GM12873 (cell line): Measurements from ENCODE around the gene TRUB1.

ENCODE experiments used
- TF ChIP-seq, protein P1 (sequence below): IDR thresholded peaks from 2 replicates; pipeline ENCODE4 v1.5.1; 2012; ENCODE audit warnings: low read depth, mild to moderate bottlenecking, moderate library complexity, low read length, control low read depth; ENCODE audit not compliant: insufficient read depth; ENCODE audit errors: missing control alignments

Gene TRUB1

GRCh38 chr10:114925587-114926586 is 12.1 kb upstream of the TRUB1 start:
- TF ChIP-seq, protein P1, sequence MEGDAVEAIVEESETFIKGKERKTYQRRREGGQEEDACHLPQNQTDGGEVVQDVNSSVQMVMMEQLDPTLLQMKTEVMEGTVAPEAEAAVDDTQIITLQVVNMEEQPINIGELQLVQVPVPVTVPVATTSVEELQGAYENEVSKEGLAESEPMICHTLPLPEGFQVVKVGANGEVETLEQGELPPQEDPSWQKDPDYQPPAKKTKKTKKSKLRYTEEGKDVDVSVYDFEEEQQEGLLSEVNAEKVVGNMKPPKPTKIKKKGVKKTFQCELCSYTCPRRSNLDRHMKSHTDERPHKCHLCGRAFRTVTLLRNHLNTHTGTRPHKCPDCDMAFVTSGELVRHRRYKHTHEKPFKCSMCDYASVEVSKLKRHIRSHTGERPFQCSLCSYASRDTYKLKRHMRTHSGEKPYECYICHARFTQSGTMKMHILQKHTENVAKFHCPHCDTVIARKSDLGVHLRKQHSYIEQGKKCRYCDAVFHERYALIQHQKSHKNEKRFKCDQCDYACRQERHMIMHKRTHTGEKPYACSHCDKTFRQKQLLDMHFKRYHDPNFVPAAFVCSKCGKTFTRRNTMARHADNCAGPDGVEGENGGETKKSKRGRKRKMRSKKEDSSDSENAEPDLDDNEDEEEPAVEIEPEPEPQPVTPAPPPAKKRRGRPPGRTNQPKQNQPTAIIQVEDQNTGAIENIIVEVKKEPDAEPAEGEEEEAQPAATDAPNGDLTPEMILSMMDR, result no peak

DNA sequence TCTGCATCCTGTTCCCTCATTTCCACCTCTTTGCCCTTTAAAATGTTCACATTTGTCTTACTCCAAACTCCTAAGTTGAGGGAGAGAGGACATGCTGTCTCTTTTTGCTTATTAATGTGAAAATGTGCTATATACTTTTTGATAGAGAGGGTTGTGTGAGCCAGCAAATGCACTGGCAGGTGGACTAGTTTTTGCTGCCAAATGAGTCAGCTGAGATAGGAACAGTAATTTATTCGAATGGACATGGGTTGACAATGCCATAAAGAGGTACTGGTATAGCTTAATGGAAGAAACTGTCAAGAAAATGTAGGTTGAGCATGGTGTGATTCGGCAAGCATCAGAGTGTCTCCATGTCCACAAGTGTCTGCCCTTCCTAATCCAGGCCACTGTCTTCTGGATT is 9.2 kb upstream of the TRUB1 start:
- TF ChIP-seq, protein P1, result no peak

DNA sequence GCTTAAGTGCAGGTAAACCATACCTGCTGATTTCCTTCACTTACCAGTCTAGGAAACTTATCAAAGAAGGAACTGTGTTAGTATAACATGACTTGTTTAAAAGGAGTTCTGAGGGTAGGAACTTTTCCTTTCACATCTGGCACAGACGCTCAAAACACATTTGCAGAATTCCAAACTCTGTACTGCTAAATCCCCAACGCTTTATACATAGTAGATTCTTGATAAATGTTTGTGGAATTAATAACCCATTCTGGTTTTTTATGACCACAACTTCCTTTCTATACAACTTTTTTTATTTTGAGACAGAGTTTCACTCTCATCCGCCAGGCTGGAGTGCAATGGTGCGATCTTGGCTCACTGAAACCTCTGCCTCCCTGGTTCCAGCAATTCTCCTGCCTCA is 7.7 kb upstream of the TRUB1 start:
- TF ChIP-seq, protein P1, result no peak

DNA sequence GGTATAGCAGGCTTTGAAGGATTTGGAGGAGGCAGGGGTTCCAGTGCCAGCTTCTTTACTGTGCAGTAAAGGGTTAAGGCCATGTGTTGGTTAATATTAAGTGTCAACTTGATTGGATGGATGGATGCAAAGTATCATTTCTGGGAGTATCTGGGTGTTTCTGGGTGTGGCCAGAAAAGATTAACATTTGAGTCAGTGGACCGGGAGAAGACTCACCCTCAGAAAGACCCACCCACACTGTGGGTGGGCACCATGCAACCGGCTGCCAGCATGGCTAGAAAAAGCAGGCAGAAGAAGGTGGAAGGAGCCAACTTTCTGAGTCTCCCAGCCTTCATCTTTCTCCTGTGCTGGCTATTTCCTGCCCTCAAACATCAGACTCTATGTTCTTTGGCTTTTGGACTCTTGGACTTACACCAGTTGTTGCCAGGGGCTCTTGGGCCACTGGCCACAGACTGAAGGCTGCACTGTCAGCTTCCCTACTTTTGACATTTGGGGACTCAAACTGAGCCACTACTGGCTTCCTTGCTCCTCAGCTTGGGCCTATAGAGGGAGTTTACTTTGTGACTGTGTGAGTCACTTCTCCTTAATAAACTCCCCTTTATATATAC is 6.8 kb upstream of the TRUB1 start:
- TF ChIP-seq, protein P1, result no peak

DNA sequence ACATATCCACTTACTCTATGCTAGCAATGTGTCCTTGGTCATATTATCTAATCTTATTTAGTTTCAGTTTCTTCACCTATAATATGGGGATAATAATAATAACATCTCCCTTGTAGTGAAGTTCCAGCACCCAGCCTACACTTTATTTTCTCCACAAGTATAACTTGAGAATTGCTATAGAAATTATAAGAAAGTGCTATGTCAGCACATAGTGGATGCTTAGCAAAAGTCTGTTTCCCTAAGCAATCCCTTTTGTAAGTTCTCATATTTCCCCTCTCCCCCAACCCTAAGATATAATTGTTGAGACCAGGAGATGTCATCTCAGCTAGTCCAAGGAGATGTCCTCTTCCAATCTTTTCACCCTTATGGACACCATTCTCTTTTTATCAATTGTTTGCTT is 5.8 kb upstream of the TRUB1 start:
- TF ChIP-seq, protein P1, result no peak

DNA sequence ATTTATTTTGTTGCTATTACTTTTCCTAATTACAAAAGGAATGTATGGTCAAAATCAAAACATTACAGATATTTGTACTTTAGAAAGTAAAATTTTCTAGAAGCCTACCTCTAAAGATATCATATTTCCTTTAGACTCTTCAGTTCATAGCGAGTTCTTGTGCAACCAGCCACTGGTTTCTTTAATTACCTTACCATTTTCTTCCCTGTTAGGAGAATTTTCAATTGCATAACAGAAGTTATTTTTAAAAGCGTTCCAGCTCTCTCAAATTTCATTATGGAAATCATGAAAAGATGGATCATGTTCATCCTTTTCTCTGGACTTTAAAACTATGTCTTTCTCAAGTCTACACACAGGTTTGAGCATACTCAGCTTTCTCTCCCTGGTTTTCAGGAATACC is 5.0 kb upstream of the TRUB1 start:
- TF ChIP-seq, protein P1, result no peak

DNA sequence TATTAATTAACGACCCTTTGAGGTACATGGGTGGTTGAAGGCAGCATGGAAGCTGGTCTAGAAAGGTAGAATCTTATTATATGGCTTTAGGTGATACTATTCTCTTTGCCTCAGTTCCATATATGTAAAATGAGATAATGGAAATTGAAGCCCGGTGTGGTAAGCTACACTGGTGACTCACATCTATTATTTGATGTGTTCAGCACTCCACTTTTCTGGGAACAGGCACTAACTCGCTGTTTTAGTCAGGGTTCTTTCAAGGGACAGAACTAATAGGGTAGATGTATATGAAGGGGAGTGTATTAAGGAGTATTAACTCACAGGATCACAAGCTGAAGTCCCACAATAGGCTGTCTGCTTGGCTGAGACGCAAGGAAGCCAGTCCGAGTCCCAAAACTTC is 4.4 kb upstream of the TRUB1 start:
- TF ChIP-seq, protein P1, result no peak
